Stimulated activated CD4-positive, alpha-beta T cell treated with anti-CD3 and anti-CD28 coated beads, Interleukin-1b, Interleukin-23, amount 100 ng/mL, for 4 hours (primary cell): ENCODE data around the gene LAMB1.

Experiments
- DNase-seq, 2 donors: peaks; one replicate each; pipeline ENCODE4 v3.0.0-alpha.2; 2020; ENCODE audit warnings: low read depth in 2 of 2

LAMB1 gene

GRCh38 chr7:107998660-107999480 is 4.1 kb downstream of the LAMB1 start:
- DNase-seq: no peak

- no peak for DNase-seq
Observed at GRCh38 chr7:107998150-107998549, 4.8 kb downstream of the LAMB1 start.

GRCh38 chr7:107996072-107996882 is 6.7 kb downstream of the LAMB1 start:
- no peak for DNase-seq

GRCh38 chr7:107995184-107996071 is 7.5 kb downstream of the LAMB1 start:
- no peak for DNase-seq

GRCh38 chr7:107994421-107995030 is 8.4 kb downstream of the LAMB1 start:
- DNase-seq: no peak

GRCh38 chr7:107993891-107994291 is 9.1 kb downstream of the LAMB1 start:
- no peak for DNase-seq

- no peak for DNase-seq
Observed at GRCh38 chr7:107989618-107990373, 13.2 kb downstream of the LAMB1 start.

GRCh38 chr7:107982918-107983389 is 20.0 kb downstream of the LAMB1 start:
- no peak for DNase-seq

GRCh38 chr7:107982042-107982840 is 20.7 kb downstream of the LAMB1 start:
- DNase-seq: no peak

- no peak for DNase-seq
Observed at GRCh38 chr7:107981466-107981865, 21.5 kb downstream of the LAMB1 start.

- no peak for DNase-seq
Observed at GRCh38 chr7:107980671-107981190, 22.2 kb downstream of the LAMB1 start.

GRCh38 chr7:107980171-107980570 is 22.8 kb downstream of the LAMB1 start:
- DNase-seq: no peak

- DNase-seq: no peak
Observed at GRCh38 chr7:107978815-107979408, 24.0 kb downstream of the LAMB1 start.

GRCh38 chr7:107977048-107977447 is 25.9 kb downstream of the LAMB1 start:
- no peak for DNase-seq

GRCh38 chr7:107976620-107977019 is 26.3 kb downstream of the LAMB1 start:
- DNase-seq: no peak

GRCh38 chr7:107975394-107976013 is 27.5 kb downstream of the LAMB1 start:
- no peak for DNase-seq

GRCh38 chr7:107973861-107974260 is 29.1 kb downstream of the LAMB1 start:
- DNase-seq: no peak

GRCh38 chr7:107972941-107973376 is 30.0 kb downstream of the LAMB1 start:
- DNase-seq: no peak

- DNase-seq: no peak
Observed at GRCh38 chr7:107972075-107972482, 30.9 kb downstream of the LAMB1 start.
